ENCODE measurements around the gene KRTAP10-8. TPM values are rescaled to one million over a fixed set of nuclear protein-coding genes. Genes with fewer than 3 reads are reported as not detected.

Gene KRTAP10-8
- polyA plus RNA-seq, 1 donor from 2014 or later: not detected

Other genes with a start within 250 kb of the KRTAP10-8 start
- gene LRRC3, start 156.6 kb upstream of the KRTAP10-8 start, polyA plus RNA-seq: 0.14 TPM
- not detected for gene KRTAP10-1, start 71.9 kb upstream of the KRTAP10-8 start, polyA plus RNA-seq
- not detected for gene KRTAP10-2, start 60.6 kb upstream of the KRTAP10-8 start, polyA plus RNA-seq
- not detected for gene KRTAP10-3, start 53.3 kb upstream of the KRTAP10-8 start, polyA plus RNA-seq
- gene KRTAP10-4, start 38.4 kb upstream of the KRTAP10-8 start, polyA plus RNA-seq: not detected
- gene KRTAP10-5, start 31.5 kb upstream of the KRTAP10-8 start, polyA plus RNA-seq: not detected
- gene KRTAP10-6, start 19.6 kb upstream of the KRTAP10-8 start, polyA plus RNA-seq: not detected
- not detected for gene KRTAP10-7, start 11.5 kb upstream of the KRTAP10-8 start, polyA plus RNA-seq
- not detected for gene KRTAP10-9, start 15.0 kb downstream of the KRTAP10-8 start, polyA plus RNA-seq
- gene KRTAP10-10, start 25.3 kb downstream of the KRTAP10-8 start, polyA plus RNA-seq: not detected
- not detected for gene KRTAP10-11, start 34.3 kb downstream of the KRTAP10-8 start, polyA plus RNA-seq
- gene KRTAP12-4, start 42.6 kb downstream of the KRTAP10-8 start, polyA plus RNA-seq: not detected
- gene KRTAP12-3, start 45.9 kb downstream of the KRTAP10-8 start, polyA plus RNA-seq: not detected
- not detected for gene KRTAP12-2, start 54.8 kb downstream of the KRTAP10-8 start, polyA plus RNA-seq
- gene KRTAP12-1, start 70.1 kb downstream of the KRTAP10-8 start, polyA plus RNA-seq: not detected
- not detected for gene KRTAP10-12, start 85.1 kb downstream of the KRTAP10-8 start, polyA plus RNA-seq
- gene TSPEAR, start 99.5 kb downstream of the KRTAP10-8 start, polyA plus RNA-seq: not detected
- 55.7 TPM for gene UBE2G2, start 189.7 kb downstream of the KRTAP10-8 start, polyA plus RNA-seq
- 92.3 TPM for gene SUMO3, start 206.0 kb downstream of the KRTAP10-8 start, polyA plus RNA-seq